ENCODE results near the gene RARG. TPM values are rescaled to one million over a fixed set of nuclear protein-coding genes. Genes with fewer than 3 reads are reported as not detected.

RARG gene
- total and polyA plus RNA-seq, 2 donors (not counting 1 experiment from before 2014, with no cell fraction given): 8.8 to 15.0 TPM

DNA sequence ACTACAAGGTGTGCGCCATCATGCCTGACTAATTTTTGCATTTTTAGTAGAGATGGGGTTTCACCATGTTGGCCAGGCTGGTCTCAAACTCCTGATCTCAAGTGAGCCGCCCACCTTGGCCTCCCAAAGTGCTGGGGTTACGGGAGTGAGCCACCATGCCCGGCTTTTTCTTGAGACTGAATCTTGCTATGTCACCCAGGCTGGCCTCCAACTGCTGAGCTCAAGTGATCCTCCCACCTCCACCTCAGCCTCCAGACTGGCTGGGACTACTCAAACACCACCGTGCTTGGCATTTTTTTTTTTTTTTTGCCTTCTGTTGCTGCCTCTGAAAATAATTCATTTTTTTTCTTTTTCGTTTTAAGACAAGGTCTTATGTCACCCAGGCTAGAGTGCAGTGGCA lies 27.9 kb upstream of the RARG start:
- Histone ChIP-seq H4K20me1 (ENCODE audit: control insufficient read depth, insufficient read depth, low read length, poor library complexity, severe bottlenecking) (no peaks in the 10 kb centered on the region), H3K4me3 (ENCODE audit: control extremely low read depth in 1 of 5, extremely low read depth in 1 of 5, insufficient read depth in 1 of 5, low read depth in 2 of 5, low read length in 4 of 5) (no peak overlapping the region), H3K36me3 (replicated peaks in 1 of 2; ENCODE audit: control extremely low read depth in 1 of 2, control insufficient read depth in 1 of 2, extremely low read depth in 1 of 2, insufficient read depth in 2 of 2, low read length in 1 of 2) (peaks cover 0 to 5% of the 10 kb centered on the region in 2 experiments), H3K9me3 (ENCODE audit: control extremely low read depth in 1 of 3, control insufficient read depth in 2 of 3, insufficient read depth in 1 of 3, low read length in 2 of 3) (no peaks in the 10 kb centered on the region), H3K27me3 (replicated peaks in 1 of 4; ENCODE audit: control extremely low read depth in 1 of 4, control insufficient read depth in 3 of 4, insufficient read depth in 4 of 4, low read length in 3 of 4) (no peaks in the 10 kb centered on the region), H3K4me1 (ENCODE audit: control insufficient read depth in 2 of 2, insufficient read depth in 2 of 2, low read length in 2 of 2) (peaks cover 34 to 47% of the 10 kb centered on the region in 2 donors), H2AFZ (ENCODE audit: insufficient read depth, low read depth, low read length, poor library complexity, severe bottlenecking) (no peak overlapping the region), H3K79me2 (ENCODE audit: control insufficient read depth, insufficient read depth, low read length) (peaks cover 22% of the 10 kb centered on the region), H3K4me2 (replicated peaks; ENCODE audit: low read depth, low read length, poor library complexity, severe bottlenecking) (no peak overlapping the region), H3K27ac (ENCODE audit: low read length in 2 of 2) (no peak overlapping the region), H3K9ac (ENCODE audit: low read length) (no peak overlapping the region)
- no peak for TF ChIP-seq EZH2 (IDR thresholded peaks at IDR 0.05; ENCODE audit: borderline replicate concordance, insufficient read depth, low read depth, low read length, poor library complexity, severe bottlenecking)
- TF ChIP-seq CTCF (IDR thresholded peaks at IDR 0.05): no peak
- Mint-ChIP-seq H3K4me3 (no peak overlapping the region), H3K27ac (no peak overlapping the region), H3K4me1 (peaks cover 35% of the 10 kb centered on the region), H3K9me3 (ENCODE audit: insufficient read depth) (no peaks in the 10 kb centered on the region), H3K27me3 (no peaks in the 10 kb centered on the region)
- intact Hi-C loops (cut with micrococcal nuclease): no loop called here
- DNase-seq (no peak), ATAC-seq (ENCODE audit: low read depth) (no peak)
- ChIA-PET POLR2A (interaction anchor here (0.6 to 0.7 kb wide), 2 partner anchors 17 to 176 kb away, joined by 4 to 7 read pairs; no protein-coding TSS in a partner anchor), CTCF (interaction anchor here (1.1 to 14.1 kb wide), 3 partner anchors 23 to 46 kb away, joined by 5 to 272 read pairs (median 5); no protein-coding TSS in a partner anchor)
- WGBS (ENCODE audit: insufficient coverage): 85% methylated on average over 4 of the region's 6 CpGs

All from B cell (primary cell).